Body of pancreas (tissue), 4 donors: Measurements from ENCODE around the gene RNLS. TPM values are rescaled to one million over a fixed set of nuclear protein-coding genes. Genes with fewer than 3 reads are reported as not detected.
"Not testable (repeated sequence)": the region's sequence is repeated elsewhere in the genome, so short reads cannot be mapped to it uniquely, and the experiment has no call there.

Source experiments
- ATAC-seq: fragments of 150-250 bp; one replicate; pipeline ENCODE4 v1.9.1; 2016
- DNase-seq, 4 donors: peaks; one replicate each; pipeline ENCODE4 v3.0.0-alpha.2; 2019
- H3K27ac ChIP-seq, 4 donors: fragments of 200-600 bp; sonication (generic); 1 replicate in 3 of 4; 2 replicates in 1 of 4; pipeline versions ENCODE4 v1.5.1 to v1.6.1; 2016 to 2019; ENCODE audit warnings: mild to moderate bottlenecking in 1 of 4, mixed read lengths in 1 of 4, moderate library complexity in 1 of 4
- H3K27me3 ChIP-seq, 2 donors: fragments of 200-600 bp; sonication (generic); one replicate each; pipeline ENCODE4 v1.6.0; 2016; ENCODE audit warnings: mild to moderate bottlenecking in 1 of 2
- H3K36me3 ChIP-seq, 2 donors: fragments of 200-600 bp; sonication (generic); replicated peaks in 1 of 2; 2 replicates each; pipeline ENCODE4 v1.5.1; 2016; ENCODE audit warnings: low read depth in 2 of 2; ENCODE audit not compliant: insufficient read depth in 1 of 2
- H3K4me1 ChIP-seq: fragments of 200-600 bp; sonication (generic); one replicate; pipeline ENCODE4 v1.6.0; 2016
- H3K4me3 ChIP-seq, 2 donors: fragments of 200-600 bp; sonication (generic); 1 replicate in 1 of 2; 2 replicates in 1 of 2; pipeline ENCODE4 v1.5.1; 2016 to 2019
- H3K9me3 ChIP-seq, 3 donors: fragments of 200-600 bp; sonication (generic); 1 replicate in 2 of 3; 2 replicates in 1 of 3; pipeline ENCODE4 v1.5.1; 2016
- POLR2A ChIP-seq, 3 donors: fragments of 450-650 bp; IDR thresholded peaks; one replicate each; pipeline ENCODE4 v1.6.1; 2016; ENCODE audit warnings: antibody characterized with exemption in 3 of 3, mild to moderate bottlenecking in 2 of 3
- WGBS, 2 donors: methylation state at CpG; one replicate each; pipeline ENCODE4 v1.1.5; 2017; 5-methylcytosine and 5-hydroxymethylcytosine counted together
- intact Hi-C: fragments of 100-400 bp; cut with DNase I; formaldehyde crosslinking; loops from one replicate; pipeline ENCODE4 v1.15.1; 2023
- total RNA-seq, 2 donors: library from RNA; depleted of rRNA; stranded (reverse); fragments of >200 nt; gene quantifications; one replicate each; pipeline ENCODE4 v1.1.0, GENCODE V29; 2016
- TF ChIP-seq, protein P1 (sequence below), 7 experiments: fragments of 450-650 bp in 4 of 7; fragments of 200-600 bp in 3 of 7; sonication (generic) in 3 of 7; IDR thresholded peaks; one replicate each; pipeline ENCODE4 v1.5.1; 2016 to 2019; ENCODE audit warnings: antibody characterized with exemption in 7 of 7

Gene RNLS
- total RNA-seq, 2 donors from 2014 or later = 7.9 to 26.5 TPM

DNA sequence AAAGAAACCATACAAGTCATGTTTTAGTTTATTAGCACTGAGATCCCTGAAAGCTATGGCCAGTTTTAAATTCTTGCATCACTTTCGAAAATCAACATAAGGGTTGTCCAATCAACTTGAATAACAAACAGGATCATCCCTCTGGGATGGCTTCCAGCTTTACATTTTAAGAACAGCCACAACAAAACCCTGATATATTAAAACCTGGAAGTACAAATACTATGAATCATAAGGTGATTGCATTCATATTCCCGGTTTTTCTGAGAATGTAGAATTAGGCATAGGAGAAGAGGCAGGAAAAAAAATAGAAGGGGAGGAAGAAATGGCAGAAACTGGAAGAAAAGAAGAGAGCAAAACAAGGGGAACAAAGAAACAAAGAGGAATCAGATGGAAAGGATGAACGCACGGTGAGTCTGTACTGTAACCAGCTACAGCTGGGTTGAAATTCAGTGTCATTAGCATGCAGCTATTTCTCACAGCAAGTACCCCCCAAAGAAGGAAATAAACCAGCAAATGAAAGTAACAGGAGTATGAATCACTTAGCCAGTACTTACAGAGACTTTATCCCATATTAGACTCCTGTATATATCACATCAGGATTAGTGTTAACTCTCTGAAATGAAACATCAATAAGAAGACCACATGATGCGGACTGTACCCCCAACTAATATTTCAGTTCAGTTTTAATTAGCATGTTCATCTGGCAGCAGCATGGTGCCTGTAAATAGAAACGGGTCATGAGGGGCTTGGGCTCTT, 301.3 kb downstream of the RNLS start:
- ATAC-seq (no peak), DNase-seq (no peak)
- Histone ChIP-seq H3K36me3 (no peaks in the 10 kb centered on the region), H3K9me3 (no peaks in the 10 kb centered on the region), H3K27me3 (no peaks in the 10 kb centered on the region), H3K4me1 (no peaks in the 10 kb centered on the region), H3K4me3 (no peak overlapping the region), H3K27ac (no peak overlapping the region)
- TF ChIP-seq, protein P1, sequence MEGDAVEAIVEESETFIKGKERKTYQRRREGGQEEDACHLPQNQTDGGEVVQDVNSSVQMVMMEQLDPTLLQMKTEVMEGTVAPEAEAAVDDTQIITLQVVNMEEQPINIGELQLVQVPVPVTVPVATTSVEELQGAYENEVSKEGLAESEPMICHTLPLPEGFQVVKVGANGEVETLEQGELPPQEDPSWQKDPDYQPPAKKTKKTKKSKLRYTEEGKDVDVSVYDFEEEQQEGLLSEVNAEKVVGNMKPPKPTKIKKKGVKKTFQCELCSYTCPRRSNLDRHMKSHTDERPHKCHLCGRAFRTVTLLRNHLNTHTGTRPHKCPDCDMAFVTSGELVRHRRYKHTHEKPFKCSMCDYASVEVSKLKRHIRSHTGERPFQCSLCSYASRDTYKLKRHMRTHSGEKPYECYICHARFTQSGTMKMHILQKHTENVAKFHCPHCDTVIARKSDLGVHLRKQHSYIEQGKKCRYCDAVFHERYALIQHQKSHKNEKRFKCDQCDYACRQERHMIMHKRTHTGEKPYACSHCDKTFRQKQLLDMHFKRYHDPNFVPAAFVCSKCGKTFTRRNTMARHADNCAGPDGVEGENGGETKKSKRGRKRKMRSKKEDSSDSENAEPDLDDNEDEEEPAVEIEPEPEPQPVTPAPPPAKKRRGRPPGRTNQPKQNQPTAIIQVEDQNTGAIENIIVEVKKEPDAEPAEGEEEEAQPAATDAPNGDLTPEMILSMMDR (IDR thresholded peaks at IDR 0.05) = no peak
- no peak for TF ChIP-seq POLR2A (IDR thresholded peaks at IDR 0.05)
- intact Hi-C loops = no loop called here
- WGBS, 2 donors = 84 to 89% methylated on average over 6 of the region's 6 CpGs

DNA sequence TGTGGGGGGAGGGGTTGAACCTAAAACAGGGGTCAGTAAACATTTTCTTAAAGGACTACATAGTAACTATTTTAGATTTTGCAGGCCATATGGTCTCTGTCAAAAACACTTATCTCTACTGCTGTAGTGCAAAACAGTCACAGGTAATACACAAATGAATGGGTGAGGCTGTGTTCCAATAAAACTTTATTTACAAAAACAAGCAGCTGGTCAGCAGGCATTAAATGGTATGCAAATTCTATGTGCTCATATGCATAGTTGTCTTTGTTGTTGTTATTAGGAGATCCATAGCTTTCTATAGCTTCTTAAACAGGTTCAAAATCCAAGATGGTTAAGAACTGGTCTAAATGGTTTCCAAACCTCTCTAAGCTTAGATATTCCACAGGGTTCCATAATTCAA, 302.6 kb downstream of the RNLS start:
- intact Hi-C loops = no loop called here
- Histone ChIP-seq H3K36me3 (no peaks in the 10 kb centered on the region), H3K4me3 (no peak overlapping the region), H3K27ac (no peak overlapping the region), H3K9me3 (no peaks in the 10 kb centered on the region), H3K27me3 (no peaks in the 10 kb centered on the region), H3K4me1 (no peaks in the 10 kb centered on the region)
- ATAC-seq (no peak), DNase-seq (no peak)
- TF ChIP-seq POLR2A (IDR thresholded peaks at IDR 0.05) = no peak
- TF ChIP-seq, protein P1 (IDR thresholded peaks at IDR 0.05) = no peak

DNA sequence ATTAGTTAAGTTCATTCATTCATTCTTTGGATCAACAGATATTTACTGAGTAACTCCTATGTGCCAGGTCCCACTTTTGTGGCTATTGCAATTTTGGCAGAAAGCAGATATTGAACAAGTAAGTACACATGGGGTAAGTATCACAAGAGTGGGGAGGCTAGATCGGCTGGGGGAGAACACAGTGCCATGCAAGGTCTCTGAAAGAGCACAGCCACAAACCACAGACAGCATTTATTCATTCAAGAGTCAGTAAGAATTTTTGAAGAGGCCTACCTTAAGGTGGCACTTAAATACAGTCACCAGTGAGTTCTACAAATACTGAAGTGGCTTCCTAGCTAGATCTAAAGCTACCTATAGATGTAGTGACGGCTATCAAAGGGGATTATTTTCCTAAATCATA, 304.2 kb downstream of the RNLS start:
- no peak for DNase-seq
- Histone ChIP-seq H3K9me3 (no peaks in the 10 kb centered on the region), H3K4me1 (no peaks in the 10 kb centered on the region), H3K27ac (no peak overlapping the region), H3K4me3 (no peak overlapping the region), H3K27me3 (no peaks in the 10 kb centered on the region), H3K36me3 (no peaks in the 10 kb centered on the region)
- WGBS, 2 donors = 85 to 87% methylated on average over 2 of the region's 2 CpGs
- no peak for ATAC-seq
- no peak for TF ChIP-seq POLR2A (IDR thresholded peaks at IDR 0.05)
- TF ChIP-seq, protein P1 (IDR thresholded peaks at IDR 0.05) = no peak
- intact Hi-C loops = no loop called here

DNA sequence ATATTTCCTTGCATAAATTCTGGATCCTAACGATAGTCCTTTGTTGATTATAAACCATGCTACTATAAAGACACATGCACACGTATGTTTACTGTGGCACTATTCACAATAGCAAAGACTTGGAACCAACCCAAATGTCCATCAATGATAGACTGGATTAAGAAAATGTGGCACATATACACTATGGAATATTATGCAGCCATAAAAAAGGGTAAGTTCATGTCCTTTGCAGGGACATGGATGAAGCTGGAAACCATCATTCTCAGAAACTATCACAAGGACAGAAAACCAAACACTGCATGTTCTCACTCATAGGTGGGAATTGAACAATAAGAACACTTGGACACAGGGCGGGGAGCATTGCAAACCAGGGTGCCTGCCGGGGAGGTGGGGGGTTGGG, 306.2 kb downstream of the RNLS start:
- H3K27me3 ChIP-seq, ATAC-seq, intact Hi-C loops, H3K36me3 ChIP-seq, H3K27ac ChIP-seq, H3K9me3 ChIP-seq, DNase-seq, H3K4me1 ChIP-seq, H3K4me3 ChIP-seq: not testable (repeated sequence)
- 97% methylated on average over 4 of the region's 4 CpGs for WGBS, 2 donors

DNA sequence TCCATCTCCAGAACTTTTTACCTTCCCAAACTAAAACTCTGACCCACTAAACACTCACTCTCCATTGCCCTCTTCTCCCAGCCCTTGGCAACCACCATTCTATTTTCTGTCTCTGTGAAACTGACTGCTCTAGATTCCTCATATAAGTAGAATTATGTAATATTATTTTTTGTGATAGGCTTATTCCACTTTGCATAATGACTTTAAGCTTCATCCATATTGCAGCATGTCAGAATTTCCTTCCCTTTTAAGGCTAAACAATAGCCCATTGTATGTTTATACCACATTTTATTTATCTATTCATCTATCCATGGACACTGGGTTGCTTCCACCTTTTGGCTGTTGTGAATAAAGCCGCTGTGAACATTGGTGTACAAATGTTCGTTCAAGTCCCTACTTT, 308.8 kb downstream of the RNLS start:
- TF ChIP-seq POLR2A (IDR thresholded peaks at IDR 0.05) = no peak
- TF ChIP-seq, protein P1 (IDR thresholded peaks at IDR 0.05) = no peak
- intact Hi-C loops = no loop called here
- DNase-seq (no peak), ATAC-seq (no peak)
- Histone ChIP-seq H3K4me1 (peaks cover 13% of the 10 kb centered on the region), H3K4me3 (no peak overlapping the region), H3K27me3 (no peaks in the 10 kb centered on the region), H3K36me3 (no peaks in the 10 kb centered on the region), H3K9me3 (no peaks in the 10 kb centered on the region), H3K27ac (no peak overlapping the region)
- WGBS, 2 donors = 89 to 99% methylated on average over 2 of the region's 2 CpGs
